HG02884 (cell line): ENCODE data around the gene ORAI3.

Source experiments
- ATAC-seq: cut with Tn5 transposase; IDR thresholded peaks from one replicate; pipeline ENCODE4 v1.9.1; 2021; ENCODE audit warnings: mild to moderate bottlenecking, moderate library complexity; ENCODE audit not compliant: unreplicated experiment

The ORAI3 gene

GRCh38 chr16:30966033-30966619, 17.3 kb downstream of the ORAI3 start:
- ATAC-seq: no peak

GRCh38 chr16:30967795-30968194, 18.9 kb downstream of the ORAI3 start:
- no peak for ATAC-seq

- no peak for ATAC-seq
Observed at GRCh38 chr16:30969246-30969842, 20.5 kb downstream of the ORAI3 start.

DNA sequence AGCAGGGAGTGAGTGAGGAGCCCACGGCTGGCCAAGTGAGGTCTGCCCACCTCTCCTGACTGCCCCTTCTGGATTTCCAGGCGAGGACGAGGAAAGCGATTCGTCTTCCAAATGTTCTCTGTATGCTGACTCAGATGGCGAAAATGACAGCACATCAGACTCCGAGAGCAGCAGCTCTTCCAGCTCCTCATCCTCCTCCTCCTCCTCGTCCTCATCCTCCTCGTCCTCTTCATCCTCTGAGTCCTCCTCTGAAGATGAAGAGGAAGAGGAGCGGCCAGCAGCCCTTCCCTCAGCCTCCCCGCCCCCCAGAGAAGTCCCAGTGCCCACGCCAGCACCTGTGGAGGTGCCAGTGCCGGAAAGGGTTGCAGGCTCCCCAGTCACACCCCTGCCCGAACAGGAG, 22.4 kb downstream of the ORAI3 start:
- ATAC-seq: no peak

GRCh38 chr16:30972872-30973271, 24.0 kb downstream of the ORAI3 start:
- ATAC-seq: no peak

GRCh38 chr16:30974348-30974747, 25.5 kb downstream of the ORAI3 start:
- ATAC-seq: no peak

DNA sequence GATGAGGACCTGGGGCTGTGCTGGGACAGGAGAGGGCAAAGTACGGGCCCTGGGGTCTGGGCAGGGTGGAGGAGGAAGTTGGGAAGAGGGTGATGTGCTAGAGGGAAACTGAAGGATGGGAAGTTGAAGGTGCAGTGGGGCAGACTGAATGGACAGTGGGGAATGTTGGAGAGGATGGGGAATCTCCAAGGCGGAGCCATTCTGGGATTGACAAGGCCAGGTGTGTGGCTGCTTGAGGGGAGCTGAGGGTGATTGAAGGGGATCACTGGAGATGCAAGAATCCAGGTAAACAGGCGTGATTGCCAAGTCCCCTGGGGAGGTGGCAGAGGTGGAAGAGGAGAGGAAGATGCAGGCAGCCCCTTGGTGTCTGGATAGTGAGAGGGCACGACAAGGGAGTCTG, 27.6 kb downstream of the ORAI3 start:
- no peak for ATAC-seq

DNA sequence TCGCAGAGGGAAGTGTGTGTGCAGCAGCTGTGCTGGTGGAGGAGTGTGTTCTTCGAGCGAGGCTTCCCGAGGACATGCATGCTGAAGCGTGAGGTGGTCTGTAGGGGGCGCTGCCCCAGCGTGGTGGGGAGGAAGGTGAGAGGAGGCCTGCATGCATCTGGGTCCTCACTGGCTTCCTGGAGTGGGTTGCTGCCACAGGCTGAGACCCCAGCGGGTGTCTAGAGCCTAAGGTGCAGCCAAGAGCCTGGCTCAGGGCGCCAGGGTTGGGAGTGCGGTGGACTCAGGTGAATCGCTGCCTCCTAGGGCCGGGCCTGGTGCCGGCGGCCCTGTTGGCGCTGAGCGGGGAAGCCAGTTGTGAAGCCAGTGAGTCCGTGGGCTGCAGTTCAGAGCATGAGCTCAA, 28.6 kb downstream of the ORAI3 start:
- ATAC-seq: no peak

DNA sequence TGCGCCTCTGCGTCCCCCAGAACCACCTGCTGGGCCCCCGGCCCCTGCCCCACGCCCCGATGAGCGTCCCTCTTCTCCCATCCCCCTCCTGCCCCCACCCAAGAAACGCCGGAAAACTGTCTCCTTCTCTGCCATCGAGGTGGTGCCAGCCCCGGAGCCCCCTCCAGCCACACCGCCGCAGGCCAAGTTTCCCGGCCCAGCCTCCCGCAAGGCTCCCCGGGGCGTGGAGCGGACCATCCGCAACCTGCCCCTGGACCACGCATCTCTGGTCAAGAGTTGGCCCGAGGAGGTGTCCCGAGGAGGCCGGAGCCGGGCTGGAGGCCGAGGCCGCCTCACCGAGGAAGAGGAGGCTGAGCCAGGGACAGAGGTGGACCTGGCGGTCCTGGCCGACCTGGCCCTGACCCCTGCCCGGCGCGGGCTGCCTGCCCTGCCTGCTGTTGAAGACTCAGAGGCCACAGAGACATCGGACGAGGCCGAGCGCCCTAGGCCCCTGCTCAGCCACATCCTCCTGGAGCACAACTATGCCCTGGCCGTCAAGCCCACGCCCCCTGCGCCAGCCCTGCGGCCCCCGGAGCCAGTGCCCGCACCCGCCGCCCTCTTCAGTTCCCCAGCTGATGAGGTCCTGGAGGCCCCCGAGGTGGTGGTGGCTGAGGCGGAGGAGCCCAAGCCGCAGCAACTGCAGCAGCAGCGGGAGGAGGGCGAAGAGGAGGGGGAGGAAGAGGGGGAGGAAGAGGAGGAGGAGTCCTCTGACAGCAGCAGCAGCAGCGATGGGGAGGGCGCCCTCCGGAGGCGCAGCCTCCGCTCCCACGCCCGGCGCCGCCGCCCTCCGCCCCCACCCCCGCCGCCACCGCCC, 30.5 kb downstream of the ORAI3 start:
- no peak for ATAC-seq

DNA sequence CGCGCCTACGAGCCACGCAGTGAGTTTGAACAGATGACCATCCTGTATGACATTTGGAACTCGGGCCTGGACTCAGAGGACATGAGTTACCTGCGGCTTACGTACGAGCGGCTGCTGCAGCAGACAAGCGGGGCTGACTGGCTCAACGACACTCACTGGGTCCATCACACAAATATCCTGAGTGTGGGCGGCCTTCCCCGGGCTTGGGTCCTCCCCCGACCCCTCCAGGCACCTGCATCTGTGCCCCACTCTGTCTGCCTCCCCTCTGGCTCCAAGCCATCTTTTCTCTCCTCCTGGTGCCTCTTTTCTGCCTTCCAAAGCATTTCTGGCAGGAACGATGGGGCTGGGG, 31.1 kb downstream of the ORAI3 start:
- ATAC-seq: no peak

DNA sequence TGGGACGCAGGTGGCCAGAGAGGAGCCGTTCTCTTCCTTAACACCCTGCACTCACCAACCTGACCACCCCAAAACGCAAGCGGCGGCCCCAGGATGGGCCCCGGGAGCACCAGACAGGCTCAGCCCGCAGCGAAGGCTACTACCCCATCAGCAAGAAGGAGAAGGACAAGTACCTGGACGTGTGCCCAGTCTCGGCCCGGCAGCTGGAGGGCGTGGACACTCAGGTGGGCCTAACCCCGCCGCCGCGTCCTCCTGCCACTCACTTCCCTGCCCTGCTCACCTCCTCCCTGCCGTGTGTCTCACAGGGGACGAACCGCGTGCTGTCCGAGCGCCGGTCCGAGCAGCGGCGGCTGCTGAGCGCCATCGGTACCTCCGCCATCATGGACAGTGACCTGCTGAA, 31.6 kb downstream of the ORAI3 start:
- ATAC-seq: no peak

- ATAC-seq: no peak
Observed at GRCh38 chr16:30980959-30981358, 32.1 kb downstream of the ORAI3 start.

- no peak for ATAC-seq
Observed at GRCh38 chr16:30982548-30983288, 33.9 kb downstream of the ORAI3 start.

GRCh38 chr16:30983289-30983889, 34.5 kb downstream of the ORAI3 start:
- ATAC-seq: no peak

- no peak for ATAC-seq
Observed at GRCh38 chr16:30983898-30984610, 35.2 kb downstream of the ORAI3 start.

GRCh38 chr16:30984669-30985400, 36.0 kb downstream of the ORAI3 start, which contains the start of gene HSD3B7:
Gene HSD3B7 (plus strand): TSS chr16:30985207. CDS start chr16:30985659, 452 bp downstream.
- no peak for ATAC-seq

GRCh38 chr16:30985401-30986128, 36.7 kb downstream of the ORAI3 start:
- no peak for ATAC-seq

- ATAC-seq: no peak
Observed at GRCh38 chr16:30986129-30986991, 37.5 kb downstream of the ORAI3 start.
